ENCODE results near the gene ATP8A2.
"Not testable (repeated sequence)": the region's sequence is repeated elsewhere in the genome, so short reads cannot be mapped to it uniquely, and the experiment has no call there.

Gene ATP8A2

DNA sequence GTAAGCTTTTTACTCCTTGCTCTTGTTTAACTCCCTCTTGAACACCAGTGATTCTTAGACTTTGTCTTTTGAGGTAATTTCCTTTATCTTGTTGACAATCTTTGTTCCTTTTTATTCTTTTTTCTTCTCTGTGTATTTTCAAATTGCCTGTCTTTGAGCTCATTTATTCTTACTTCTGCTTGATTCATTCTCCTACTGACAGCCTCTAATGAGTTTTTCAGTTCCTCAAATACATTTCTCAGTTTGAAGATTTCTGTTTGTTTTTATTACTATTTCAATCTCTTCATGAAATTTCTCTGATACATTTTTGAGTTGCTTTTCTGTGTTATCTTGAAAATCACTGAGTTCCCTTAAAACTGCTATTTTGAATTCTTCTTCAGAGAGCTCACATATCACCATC lies 154.1 kb downstream of the ATP8A2 start:
- H3K27me3 Mint-ChIP-seq = peaks cover 21% of the 10 kb centered on the region
- peaks cover 12% of the 10 kb centered on the region for H3K36me3 Mint-ChIP-seq
- H3K9me3 Mint-ChIP-seq = peaks cover 23% of the 10 kb centered on the region
- H3K4me3 Mint-ChIP-seq = no peak overlapping the region
- no peaks in the 10 kb centered on the region for H3K4me1 Mint-ChIP-seq
- no peak overlapping the region for H3K27ac Mint-ChIP-seq
- ATAC-seq = no peak

DNA sequence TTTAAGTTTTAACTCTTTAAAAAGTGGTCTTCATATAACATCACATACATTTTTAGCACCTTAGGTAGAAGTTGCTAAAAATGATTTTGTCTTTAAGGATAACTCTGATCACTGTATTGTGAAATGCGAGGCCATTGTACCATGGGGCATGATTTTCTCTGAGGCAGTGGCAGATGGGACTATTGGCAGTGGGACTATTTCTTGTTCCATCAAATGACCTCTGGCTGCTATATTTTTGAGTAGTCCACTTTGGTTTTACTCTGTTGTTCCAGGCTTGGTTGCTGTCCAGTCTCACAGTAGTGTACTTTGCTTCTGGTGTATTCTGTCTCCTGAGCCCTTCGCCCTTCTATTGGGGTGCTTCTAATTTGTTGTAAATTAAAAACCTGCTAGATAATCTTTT lies 156.5 kb downstream of the ATP8A2 start:
- peaks cover 9% of the 10 kb centered on the region for H3K27me3 Mint-ChIP-seq
- H3K4me1 Mint-ChIP-seq = no peaks in the 10 kb centered on the region
- no peak overlapping the region for H3K4me3 Mint-ChIP-seq
- peaks cover 23% of the 10 kb centered on the region for H3K9me3 Mint-ChIP-seq
- peaks cover 12% of the 10 kb centered on the region for H3K36me3 Mint-ChIP-seq
- ATAC-seq = no peak
- H3K27ac Mint-ChIP-seq = no peak overlapping the region

DNA sequence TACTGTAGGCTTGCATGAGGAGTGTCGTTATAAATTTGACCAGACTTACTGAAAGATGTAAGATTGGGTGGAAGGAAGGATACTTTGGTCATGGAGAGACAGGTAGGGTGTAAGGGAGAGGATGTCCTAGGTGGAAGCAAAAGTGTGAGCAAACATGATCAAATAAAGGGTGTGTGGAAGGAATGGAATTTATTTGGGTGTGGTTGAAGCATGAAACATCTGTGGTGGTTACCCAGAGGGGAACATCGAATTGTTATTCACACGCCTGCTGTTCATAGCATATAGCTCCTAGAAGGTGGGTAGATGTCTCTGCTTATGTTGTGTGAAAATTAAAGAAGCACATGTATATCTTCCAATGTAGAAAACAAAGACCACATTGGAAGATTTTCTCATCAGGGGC lies 157.7 kb downstream of the ATP8A2 start:
- Mint-ChIP-seq H3K4me3 (no peak overlapping the region), H3K27ac (no peak overlapping the region), H3K36me3 (peaks cover 12% of the 10 kb centered on the region), H3K27me3 (no peaks in the 10 kb centered on the region), H3K9me3 (peaks cover 18% of the 10 kb centered on the region), H3K4me1 (no peaks in the 10 kb centered on the region)
- no peak for ATAC-seq

DNA sequence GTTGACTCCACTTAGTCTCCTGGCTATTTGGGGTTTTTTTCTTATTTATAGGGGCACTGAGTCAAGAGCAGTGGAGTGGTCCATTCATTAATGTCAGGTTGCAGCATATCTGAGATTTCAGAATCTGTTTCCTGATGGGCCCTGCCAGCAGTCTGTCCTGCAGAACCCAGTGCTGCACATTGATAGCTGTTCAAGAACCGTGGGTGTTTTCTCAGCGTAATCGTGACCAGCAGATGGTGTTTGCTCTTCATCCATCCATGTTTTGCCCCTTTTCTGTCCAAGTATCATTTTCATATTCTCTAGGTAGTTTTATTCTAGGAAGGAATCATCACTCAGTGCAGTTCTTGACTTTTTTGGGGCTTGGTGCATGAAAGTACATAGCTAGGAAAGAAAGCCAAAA lies 166.5 kb downstream of the ATP8A2 start:
- no peak for ATAC-seq
- Mint-ChIP-seq H3K4me3 (no peak overlapping the region), H3K36me3 (no peaks in the 10 kb centered on the region), H3K27ac (no peak overlapping the region), H3K9me3 (no peaks in the 10 kb centered on the region), H3K27me3 (peaks cover 11% of the 10 kb centered on the region), H3K4me1 (no peaks in the 10 kb centered on the region)

DNA sequence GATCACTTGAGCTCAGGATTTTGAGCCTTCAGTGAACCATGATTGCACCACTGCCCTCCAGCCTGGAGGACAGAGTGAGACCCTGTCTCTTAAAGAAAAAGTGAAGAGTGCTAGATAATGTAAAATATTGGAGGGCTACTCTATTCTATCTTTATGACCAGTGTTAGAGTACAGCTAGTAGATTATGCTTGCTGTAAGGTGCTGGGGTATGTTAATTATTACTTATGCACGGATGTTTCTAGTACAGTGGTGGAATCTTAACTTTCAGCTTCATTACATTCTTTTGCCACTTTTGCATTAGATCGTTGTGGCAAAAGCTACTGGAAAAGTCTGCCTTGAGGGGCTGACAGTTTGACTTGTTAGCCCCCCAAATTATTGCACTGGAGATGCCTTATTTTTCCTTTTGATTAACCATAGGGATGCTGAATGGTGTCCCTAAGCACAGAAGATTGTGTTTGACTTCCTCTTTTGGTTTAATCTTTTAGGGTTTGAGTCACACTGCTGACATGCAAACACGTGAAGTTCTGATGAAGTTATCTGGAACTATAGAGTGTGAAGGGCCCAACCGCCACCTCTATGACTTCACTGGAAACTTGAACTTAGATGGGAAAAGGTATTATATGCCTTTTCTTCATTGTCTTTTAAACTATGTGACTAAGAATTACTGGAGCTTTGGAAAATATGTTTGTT lies 169.8 kb downstream of the ATP8A2 start:
- H3K9me3 Mint-ChIP-seq = peaks cover 7% of the 10 kb centered on the region
- H3K4me3 Mint-ChIP-seq = no peak overlapping the region
- peaks cover 24% of the 10 kb centered on the region for H3K27me3 Mint-ChIP-seq
- H3K27ac Mint-ChIP-seq = no peak overlapping the region
- no peaks in the 10 kb centered on the region for H3K4me1 Mint-ChIP-seq
- no peaks in the 10 kb centered on the region for H3K36me3 Mint-ChIP-seq
- ATAC-seq = peak; percentile 71

DNA sequence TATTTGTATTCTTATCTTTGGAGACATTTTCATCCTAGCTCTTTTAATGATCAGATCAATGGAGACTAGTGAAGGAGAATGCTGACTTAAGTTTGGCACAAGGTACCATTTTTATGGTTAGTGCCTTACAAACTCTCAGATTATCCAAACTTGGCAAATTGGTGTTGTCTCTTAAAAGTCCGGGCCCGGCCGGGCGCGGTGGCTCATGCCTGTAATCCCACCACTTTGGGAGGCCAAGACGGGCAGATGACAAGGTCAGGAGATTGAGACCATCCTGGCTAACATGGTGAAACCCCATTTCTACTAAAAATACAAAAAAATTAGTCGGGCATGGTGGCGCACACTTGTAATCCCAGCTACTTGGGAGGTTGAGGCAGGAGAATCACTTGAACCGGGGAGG lies 177.2 kb downstream of the ATP8A2 start:
- not testable (repeated sequence) for H3K4me3 Mint-ChIP-seq, H3K27ac Mint-ChIP-seq, H3K4me1 Mint-ChIP-seq, H3K36me3 Mint-ChIP-seq, H3K9me3 Mint-ChIP-seq, ATAC-seq
- H3K27me3 Mint-ChIP-seq = peaks cover 10% of the 10 kb centered on the region

DNA sequence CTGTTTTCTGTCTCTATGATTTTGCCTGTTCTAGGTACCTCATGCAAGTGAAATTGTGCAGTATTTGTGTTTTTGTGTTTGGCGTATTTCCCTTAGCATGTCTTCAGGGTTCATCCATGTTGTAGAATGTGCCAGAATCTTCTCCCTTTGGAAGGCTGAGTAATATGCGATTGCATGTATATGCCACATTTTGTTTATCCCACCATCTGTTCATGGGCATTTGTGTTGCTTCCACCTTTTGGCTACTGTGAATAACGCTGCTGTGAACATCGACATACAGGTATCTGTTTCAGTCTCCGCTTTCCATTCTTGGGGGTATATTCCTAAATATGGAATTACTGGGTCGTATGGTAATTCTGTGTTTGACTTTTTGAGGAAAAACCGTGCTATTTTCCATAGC lies 190.0 kb downstream of the ATP8A2 start:
- H3K27ac Mint-ChIP-seq = no peak overlapping the region
- no peaks in the 10 kb centered on the region for H3K36me3 Mint-ChIP-seq
- no peak overlapping the region for H3K4me3 Mint-ChIP-seq
- H3K27me3 Mint-ChIP-seq = no peaks in the 10 kb centered on the region
- no peaks in the 10 kb centered on the region for H3K4me1 Mint-ChIP-seq
- ATAC-seq = no peak
- no peaks in the 10 kb centered on the region for H3K9me3 Mint-ChIP-seq

DNA sequence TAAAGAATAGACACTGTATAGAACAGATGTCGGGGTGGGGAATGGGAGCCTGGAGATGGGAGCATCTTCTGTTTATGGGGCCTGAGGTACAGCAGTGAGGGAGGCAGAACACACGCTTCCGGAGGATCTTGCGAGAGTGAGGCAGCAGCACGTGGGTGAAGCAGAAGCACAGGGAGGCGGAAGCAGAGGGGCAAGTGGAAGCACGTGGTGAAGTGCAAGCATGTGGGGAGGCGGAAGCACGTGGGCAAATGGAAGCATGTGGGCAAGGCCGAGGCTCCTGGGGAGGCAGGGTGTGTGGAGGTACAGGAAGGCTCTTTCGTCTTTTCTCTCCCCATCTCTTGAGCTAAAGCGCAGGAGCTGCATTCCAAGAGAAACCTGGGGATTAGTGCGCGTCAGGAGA lies 198.4 kb downstream of the ATP8A2 start:
- Mint-ChIP-seq H3K9me3 (no peaks in the 10 kb centered on the region), H3K4me1 (no peaks in the 10 kb centered on the region), H3K4me3 (no peak overlapping the region), H3K27ac (no peak overlapping the region), H3K36me3 (no peaks in the 10 kb centered on the region), H3K27me3 (peaks cover 18% of the 10 kb centered on the region)
- ATAC-seq = no peak

DNA sequence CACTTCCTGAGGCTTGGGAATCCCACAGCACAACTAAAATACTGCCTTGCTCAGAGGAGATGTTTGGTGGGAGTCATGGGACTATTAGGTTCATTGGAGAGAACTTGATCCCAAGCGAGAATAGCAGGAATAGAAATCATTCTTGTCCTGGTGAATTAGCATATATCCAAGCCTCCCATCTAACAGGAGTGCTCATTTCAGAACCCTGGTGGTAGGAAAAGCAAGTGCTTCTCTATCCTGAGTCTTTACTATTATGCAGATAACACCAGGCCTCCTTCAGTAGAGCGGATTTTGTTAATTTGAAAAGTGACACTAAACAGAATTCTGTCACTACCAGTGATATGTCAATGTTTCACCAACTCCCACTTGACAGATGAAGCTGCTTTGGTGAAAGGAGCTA lies 199.5 kb downstream of the ATP8A2 start:
- Mint-ChIP-seq H3K36me3 (no peaks in the 10 kb centered on the region), H3K27ac (no peak overlapping the region), H3K4me3 (no peak overlapping the region), H3K4me1 (no peaks in the 10 kb centered on the region), H3K9me3 (no peaks in the 10 kb centered on the region), H3K27me3 (peaks cover 18% of the 10 kb centered on the region)
- ATAC-seq = no peak

DNA sequence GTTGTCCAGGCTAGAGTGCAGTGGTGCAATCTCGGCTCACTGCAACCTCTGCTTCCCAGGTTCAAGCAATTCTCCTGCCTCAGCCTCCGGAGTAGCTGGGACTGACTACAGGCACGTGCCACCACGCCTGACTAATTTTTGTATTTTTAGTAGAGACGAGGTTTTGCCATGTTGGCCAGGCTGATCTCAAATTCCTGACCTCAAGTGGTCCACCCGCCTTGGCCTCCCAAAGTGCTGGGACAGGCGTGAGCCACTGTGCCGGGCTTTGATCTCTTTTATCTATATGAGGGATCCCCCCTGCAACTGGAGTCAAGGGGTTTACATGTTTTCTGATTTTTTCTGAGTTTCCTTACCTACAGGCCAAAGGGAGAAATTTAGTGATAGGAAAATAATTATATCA lies 200.4 kb downstream of the ATP8A2 start:
- H3K4me1 Mint-ChIP-seq, ATAC-seq, H3K4me3 Mint-ChIP-seq, H3K36me3 Mint-ChIP-seq, H3K9me3 Mint-ChIP-seq, H3K27ac Mint-ChIP-seq: not testable (repeated sequence)
- H3K27me3 Mint-ChIP-seq = peaks cover 18% of the 10 kb centered on the region

DNA sequence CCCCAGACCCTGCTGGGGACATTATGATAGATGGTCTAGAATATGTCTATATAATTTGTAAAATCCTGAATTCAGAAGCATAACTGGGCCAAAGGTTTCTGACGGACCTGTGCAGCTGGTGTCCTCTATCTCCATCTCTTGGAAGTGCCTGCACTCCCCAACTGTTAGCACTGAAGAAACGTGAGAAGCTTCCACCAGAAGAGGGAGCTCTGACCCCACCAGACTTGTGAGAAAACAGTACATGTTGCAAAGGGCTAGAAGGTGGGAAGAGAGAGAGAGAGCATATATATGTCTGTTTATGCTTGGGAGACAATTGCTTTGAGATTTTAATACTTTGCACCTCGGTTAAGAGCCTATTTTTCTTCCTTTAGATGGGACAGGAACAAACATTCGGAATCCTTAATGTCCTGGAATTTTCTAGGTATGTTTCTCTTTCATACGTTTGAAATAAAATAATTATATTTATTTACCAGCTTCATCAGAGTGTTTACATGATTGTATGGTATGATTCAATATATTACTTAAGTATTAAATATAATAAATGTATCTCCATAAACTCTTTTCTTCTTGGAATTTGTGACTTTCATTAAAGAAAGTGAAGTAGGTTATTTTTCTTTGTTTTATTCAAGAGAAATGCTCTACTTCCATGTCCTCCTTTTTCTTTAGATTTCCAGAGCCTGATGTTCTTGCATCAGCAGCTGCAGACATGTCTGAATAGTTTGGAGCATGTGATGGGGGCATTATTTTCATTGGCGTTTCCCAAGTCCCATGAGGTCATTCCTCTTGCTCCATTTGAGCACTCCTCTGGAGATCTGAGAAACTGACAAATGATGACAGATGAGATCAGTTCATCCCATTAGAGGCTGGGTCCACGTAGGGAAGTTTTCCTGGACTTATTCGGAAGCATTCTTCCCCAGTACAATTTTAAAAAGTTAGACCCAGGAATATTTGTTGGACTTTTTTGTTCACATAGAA lies 202.9 kb downstream of the ATP8A2 start:
- Mint-ChIP-seq H3K4me1 (no peaks in the 10 kb centered on the region), H3K27ac (no peak overlapping the region), H3K4me3 (no peak overlapping the region), H3K36me3 (no peaks in the 10 kb centered on the region), H3K9me3 (no peaks in the 10 kb centered on the region), H3K27me3 (peaks cover 8% of the 10 kb centered on the region)
- peak; percentile 67 for ATAC-seq

DNA sequence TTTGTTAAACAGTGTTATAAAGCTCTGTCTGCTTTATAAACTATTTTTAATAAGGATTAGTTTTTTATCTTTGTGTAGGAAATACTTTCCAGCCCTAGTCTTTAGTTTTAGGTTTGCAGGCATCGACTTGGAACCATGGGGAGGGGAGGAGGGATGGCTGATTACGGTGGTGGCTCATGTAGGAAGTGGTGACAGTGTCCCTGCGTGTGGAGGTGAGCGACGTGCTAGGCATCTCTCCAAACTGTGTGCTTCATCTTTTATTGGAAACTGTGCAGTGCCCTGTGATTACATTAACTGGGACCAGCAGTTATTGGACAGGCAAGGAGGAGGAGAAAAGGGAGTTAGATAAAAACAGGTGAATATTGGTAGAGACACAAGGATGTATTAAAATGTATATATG lies 203.8 kb downstream of the ATP8A2 start:
- H3K4me1 Mint-ChIP-seq = no peaks in the 10 kb centered on the region
- ATAC-seq = no peak
- no peak overlapping the region for H3K4me3 Mint-ChIP-seq
- no peaks in the 10 kb centered on the region for H3K36me3 Mint-ChIP-seq
- no peak overlapping the region for H3K27ac Mint-ChIP-seq
- H3K27me3 Mint-ChIP-seq = no peaks in the 10 kb centered on the region
- no peaks in the 10 kb centered on the region for H3K9me3 Mint-ChIP-seq

DNA sequence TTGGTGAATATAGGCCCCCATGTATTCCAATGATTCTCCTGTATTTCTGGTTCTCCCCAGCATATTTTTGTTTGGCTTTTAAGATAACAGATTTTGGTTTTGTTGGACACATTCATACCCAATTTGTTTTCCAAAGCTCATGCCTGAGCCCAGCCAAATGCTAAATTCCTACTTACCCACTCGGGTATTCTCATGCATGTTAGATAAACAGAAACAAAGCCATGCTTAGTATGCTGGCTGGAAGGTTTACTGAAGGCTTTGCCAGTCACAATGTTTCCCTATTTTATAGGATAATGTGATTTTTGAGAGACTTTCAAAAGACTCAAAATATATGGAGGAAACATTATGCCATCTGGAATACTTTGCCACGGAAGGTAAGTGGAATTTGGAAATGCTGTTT lies 206.8 kb downstream of the ATP8A2 start:
- Mint-ChIP-seq H3K27ac (no peak overlapping the region), H3K27me3 (no peaks in the 10 kb centered on the region), H3K4me1 (no peaks in the 10 kb centered on the region), H3K4me3 (no peak overlapping the region), H3K36me3 (no peaks in the 10 kb centered on the region), H3K9me3 (no peaks in the 10 kb centered on the region)
- no peak for ATAC-seq

DNA sequence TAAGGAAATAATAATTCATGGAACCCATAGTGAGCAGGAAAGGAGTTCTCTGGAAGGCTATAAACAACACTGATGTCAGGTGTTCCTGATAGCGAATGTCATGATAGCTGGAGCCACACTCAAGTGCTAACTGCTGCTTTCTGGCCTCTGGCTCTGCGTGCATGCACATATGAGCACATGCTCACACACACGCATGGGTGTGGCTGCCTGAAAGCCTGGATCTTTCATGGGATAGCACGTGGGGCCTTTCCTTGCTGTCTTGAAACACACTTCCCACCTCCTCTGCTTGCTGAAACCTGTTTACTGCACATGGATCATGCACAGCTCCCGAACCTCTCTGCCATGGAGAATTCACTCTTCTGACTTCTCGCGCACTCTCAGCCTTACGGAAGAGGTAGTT lies 207.4 kb downstream of the ATP8A2 start:
- H3K27ac Mint-ChIP-seq = no peak overlapping the region
- no peak overlapping the region for H3K4me3 Mint-ChIP-seq
- H3K4me1 Mint-ChIP-seq = no peaks in the 10 kb centered on the region
- no peaks in the 10 kb centered on the region for H3K27me3 Mint-ChIP-seq
- no peaks in the 10 kb centered on the region for H3K36me3 Mint-ChIP-seq
- ATAC-seq = peak; percentile 19
- H3K9me3 Mint-ChIP-seq = no peaks in the 10 kb centered on the region

DNA sequence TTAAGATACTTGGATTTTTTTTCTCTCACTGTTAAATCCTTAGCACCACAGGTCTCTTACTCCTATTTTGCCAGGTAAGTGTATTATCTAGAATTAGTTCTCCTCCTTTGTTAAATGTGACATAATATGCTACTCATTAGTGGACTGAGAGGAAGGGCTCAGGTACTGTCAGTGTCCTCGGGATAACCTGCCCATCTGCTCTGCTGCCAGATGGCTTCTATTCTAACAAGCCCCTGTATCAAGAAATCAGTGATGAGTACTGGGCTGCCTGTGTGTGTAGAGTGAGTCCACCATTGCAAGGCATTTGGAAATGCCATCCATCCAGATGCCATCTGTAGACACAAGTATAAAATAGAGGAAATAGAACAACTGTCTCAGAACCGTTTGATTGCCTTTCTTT lies 209.6 kb downstream of the ATP8A2 start:
- H3K27me3 Mint-ChIP-seq = no peaks in the 10 kb centered on the region
- H3K27ac Mint-ChIP-seq = no peak overlapping the region
- no peaks in the 10 kb centered on the region for H3K4me1 Mint-ChIP-seq
- H3K9me3 Mint-ChIP-seq = no peaks in the 10 kb centered on the region
- no peaks in the 10 kb centered on the region for H3K36me3 Mint-ChIP-seq
- ATAC-seq = no peak
- no peak overlapping the region for H3K4me3 Mint-ChIP-seq

DNA sequence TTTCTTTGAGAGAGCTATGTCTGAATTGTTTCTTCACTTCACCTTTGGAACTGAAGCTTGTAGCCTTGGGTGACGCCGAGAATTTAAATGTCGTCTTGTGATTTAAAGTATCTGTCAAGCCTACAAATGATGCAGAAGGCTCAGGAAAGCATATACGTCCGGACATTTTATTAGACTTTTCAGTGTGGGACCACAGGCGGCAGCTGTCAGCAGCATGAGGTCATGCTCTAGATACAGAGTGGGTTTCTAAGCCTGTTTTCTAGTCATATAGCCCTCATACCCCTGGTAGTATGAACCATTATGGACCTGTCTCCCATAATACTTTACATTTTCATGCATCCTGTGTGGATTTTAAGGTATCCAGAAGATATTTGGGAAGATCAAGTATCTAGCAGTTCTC lies 212.3 kb downstream of the ATP8A2 start:
- H3K27me3 Mint-ChIP-seq = no peaks in the 10 kb centered on the region
- no peak for ATAC-seq

More for the DNA sequence above, 212.3 kb downstream of the ATP8A2 start:
- Mint-ChIP-seq H3K4me3 (no peak overlapping the region), H3K27ac (no peak overlapping the region), H3K4me1 (no peaks in the 10 kb centered on the region), H3K9me3 (no peaks in the 10 kb centered on the region), H3K36me3 (no peaks in the 10 kb centered on the region)

Data from stimulated activated memory B cell treated with anti-CD40 and anti-IgM and Interleukin-4, amounts not matched to agents 10 μg/mL and 1 μg/mL and 100 μg/mL, for 72 hours (primary cell).